HepG2 (cell line): ENCODE measurements around the gene KRTAP20-4. TPM values are rescaled to one million over a fixed set of nuclear protein-coding genes. Genes with fewer than 3 reads are reported as not detected.

Source experiments
- ATAC-seq: fragments of 200-7000 bp; cut with Tn5 transposase; 3 replicates; pipeline ENCODE4 v1.9.1; 2020; ENCODE audit warnings: mild to moderate bottlenecking, moderate library complexity
- Bru-seq: library from RNA; stranded (reverse); fragments of 400-500 nt; gene quantifications from one replicate; lab custom pipeline; 2021; lab: Mats Ljungman, UMichigan
- BruChase-seq, 2 experiments: library from RNA; stranded (reverse); fragments of 400-500 nt; gene quantifications; one replicate each; lab custom pipeline; 2021; lab: Mats Ljungman, UMichigan
- BruUV-seq: library from RNA; stranded (reverse); fragments of 400-500 nt; replicated peaks from 2 replicates; lab custom pipeline; 2021; lab: Mats Ljungman, UMichigan
- CTCF ChIA-PET: fragments of 300-600 bp; formaldehyde crosslinking; extraction: SDS; loops from one replicate; lab custom pipeline; 2021; ENCODE audit warnings: low total read pairs, inconsistent platforms, low intra/inter-chr PET ratio; lab: Yijun Ruan, JAX
- POLR2A ChIA-PET: fragments of 350-600 bp; sonication (Branson Sonifier 250); formaldehyde crosslinking; loops from one replicate; lab custom pipeline; 2020; ENCODE audit warnings: antibody characterized with exemption, inconsistent platforms; lab: Yijun Ruan, JAX
- DNase-seq: peaks from one replicate; pipeline ENCODE4 v3.0.0-alpha.2; 2015; ENCODE audit warnings: low spot score
- FAIRE-seq: peaks from 3 replicates; lab custom pipeline; 2011; peaks lifted over from hg19 to GRCh38; lab: Jason Lieb, UNC
- H2AFZ ChIP-seq: one replicate; pipeline ENCODE4 v1.6.1; 2011; ENCODE audit warnings: low read length, inconsistent platforms
- H3K27ac ChIP-seq: fragments of 300-600 bp; 3 replicates; pipeline ENCODE4 v1.8.0; 2011; ENCODE audit warnings: mixed run types, mild to moderate bottlenecking, mixed read lengths, low read length, inconsistent platforms; ENCODE audit not compliant: insufficient read depth; ENCODE audit errors: extremely low read length
- H3K27me3 ChIP-seq, 2 experiments: fragments of 200-600 bp in 1 of 2; 2 replicates in 1 of 2; 3 replicates in 1 of 2; pipeline versions ENCODE4 v1.6.0 to v1.8.0; 2011; ENCODE audit warnings: low read length in 2 of 2, mild to moderate bottlenecking in 2 of 2, moderate library complexity in 2 of 2, inconsistent platforms in 1 of 2; ENCODE audit not compliant: insufficient read depth in 2 of 2, control insufficient read depth in 1 of 2
- H3K36me3 ChIP-seq, 2 experiments: fragments of 200-600 bp in 1 of 2; replicated peaks in 1 of 2; 2 replicates in 1 of 2; 3 replicates in 1 of 2; pipeline versions ENCODE4 v1.5.1 to v1.8.0; 2011; ENCODE audit warnings: low read length in 2 of 2, inconsistent platforms in 1 of 2; ENCODE audit not compliant: insufficient read depth in 2 of 2, control insufficient read depth in 1 of 2
- H3K4me1 ChIP-seq: 2 replicates; pipeline ENCODE4 v1.5.1; 2012; ENCODE audit warnings: low read length, inconsistent platforms; ENCODE audit not compliant: insufficient read depth
- H3K4me2 ChIP-seq: 2 replicates; pipeline ENCODE4 v1.6.0; 2011; ENCODE audit warnings: low read depth, low read length, inconsistent platforms
- H3K4me3 ChIP-seq, 3 experiments: fragments of 200-600 bp in 1 of 3; sonication (generic), shearing (Covaris generic) in 1 of 3; replicated peaks in 1 of 3; 2 replicates each; pipeline ENCODE4 v1.5.1; 2011 to 2016; ENCODE audit warnings: low read length in 3 of 3, inconsistent platforms in 2 of 3, low read depth in 2 of 3, mild to moderate bottlenecking in 2 of 3, control low read depth in 1 of 3, mixed read lengths in 1 of 3; ENCODE audit not compliant: insufficient read depth in 1 of 3
- H3K79me2 ChIP-seq: one replicate; pipeline ENCODE4 v1.6.1; 2011; ENCODE audit warnings: low read length, inconsistent platforms; ENCODE audit not compliant: insufficient read depth
- H3K9ac ChIP-seq: 2 replicates; pipeline ENCODE4 v1.6.0; 2011; ENCODE audit warnings: mild to moderate bottlenecking, low read depth, low read length, inconsistent platforms; ENCODE audit not compliant: insufficient read depth
- H3K9me3 ChIP-seq: 2 replicates; pipeline ENCODE4 v1.5.1; 2012; ENCODE audit warnings: mild to moderate bottlenecking, low read length
- H4K20me1 ChIP-seq: 2 replicates; pipeline ENCODE4 v1.6.0; 2011; ENCODE audit warnings: inconsistent platforms, mild to moderate bottlenecking, low read length, moderate library complexity; ENCODE audit not compliant: insufficient read depth
- ATF1 ChIP-seq: IDR thresholded peaks from 2 replicates; pipeline ENCODE4 v1.6.1; 2016; ENCODE audit warnings: mild to moderate bottlenecking, control low read depth
- MAFK ChIP-seq, 2 experiments: IDR thresholded peaks in 1 of 2; conservative IDR thresholded peaks in 1 of 2; 2 replicates each; pipeline ENCODE4 v1.6.1; 2011; ENCODE audit warnings: improper control_type of control experiment in 2 of 2, low read length in 2 of 2
- NCOA2 ChIP-seq: sonication (generic); formaldehyde crosslinking; IDR thresholded peaks from 2 replicates; pipeline ENCODE4 v1.8.0; 2022; ENCODE audit warnings: inconsistent platforms
- PAF1 ChIP-seq: IDR thresholded peaks from 2 replicates; pipeline ENCODE4 v1.6.1; 2016; ENCODE audit warnings: missing genetic modification reagents, missing compliant biosample characterization
- PRMT3 ChIP-seq: sonication (generic); formaldehyde crosslinking; IDR thresholded peaks from 2 replicates; pipeline ENCODE4 v1.8.1; 2022; ENCODE audit warnings: low read depth, mild to moderate bottlenecking, moderate library complexity, missing genetic modification reagents, borderline replicate concordance
- ZNF256 ChIP-seq: sonication (generic); formaldehyde crosslinking; conservative IDR thresholded peaks from 2 replicates; pipeline ENCODE4 v1.4.0; 2020; ENCODE audit warnings: missing genetic modification reagents
- ZNF30 ChIP-seq: sonication (generic); formaldehyde crosslinking; IDR thresholded peaks from 2 replicates; pipeline ENCODE4 v1.5.0; 2020; ENCODE audit warnings: mild to moderate bottlenecking, missing genetic modification reagents
- ZNF383 ChIP-seq: sonication (generic); formaldehyde crosslinking; IDR thresholded peaks from 2 replicates; pipeline ENCODE4 v1.4.0; 2020; ENCODE audit warnings: missing genetic modification reagents, mild to moderate bottlenecking, borderline replicate concordance
- WGBS: methylation state at CpG from one replicate; pipeline ENCODE4 v1.1.6; 2017; ENCODE audit warnings: low lambda C conversion rate; 5-methylcytosine and 5-hydroxymethylcytosine counted together
- in situ Hi-C: cut with HindIII; loops from 2 replicates; pipeline ENCODE4 v1.10.0; 2017; ENCODE audit warnings: low pct_unique_long_range_greater_than_20kb; ENCODE audit not compliant: extremely low pct_ligation_motif_present
- intact Hi-C: fragments of 100-400 bp; cut with micrococcal nuclease; formaldehyde crosslinking; loops from one replicate; pipeline ENCODE4 v1.10.0; 2022; ENCODE audit not compliant: unreplicated experiment
- long read RNA-seq, 2 experiments: library from RNA in 1 of 2; library from polyadenylated mRNA in 1 of 2; stranded (forward) in 1 of 2; unstranded in 1 of 2; transcript quantifications; one replicate each; pipeline ENCODE4 v2.0.0, GENCODE V29; 2019 to 2022
- polyA minus RNA-seq, 3 experiments: library from RNA; depleted of rRNA, polyadenylated mRNA; stranded (reverse); fragments of >200 nt; gene quantifications; 2 replicates each; pipeline ENCODE4 v1.2.3, GENCODE V29; 2011; ENCODE audit warnings: low replicate concordance in 1 of 3
- polyA plus RNA-seq, 8 experiments: library from polyadenylated mRNA; depleted of rRNA in 3 of 8; stranded (reverse) in 7 of 8; unstranded in 1 of 8; fragments of >200 nt; fragmentation: Illumina TruSeq in 4 of 8; extraction: Trizol in 4 of 8; gene quantifications; 2 replicates each; pipeline versions ENCODE4 v1.2.1 to v1.2.3, GENCODE V29; 2011 to 2016; ENCODE audit warnings: low read depth in 4 of 8, missing spikeins in 1 of 8, mixed read lengths in 1 of 8; ENCODE audit not compliant: insufficient read depth in 1 of 8
- total RNA-seq, 5 experiments: library from RNA; depleted of rRNA; stranded (reverse); fragments of >200 nt; fragmentation: Illumina TruSeq; extraction: Trizol; gene quantifications; 2 replicates each; pipeline ENCODE4 v1.2.3, GENCODE V29; 2016; ENCODE audit warnings: low read depth in 1 of 5

KRTAP20-4 gene
- total RNA-seq (2016; rRNA removed; fragmentation: Illumina TruSeq; extraction: Trizol) (not detected in 2 replicates), polyA plus RNA-seq (2011; rRNA removed) (not detected in 2 replicates), polyA minus RNA-seq (2011; rRNA and poly(A)+ RNA removed; ENCODE audit: low replicate concordance) (not detected in 2 replicates), Bru-seq, nascent RNA (not detected), BruChase-seq, experiment 1, labeled RNA remaining after a 6-hour chase (not detected), BruChase-seq, experiment 2, labeled RNA remaining after a 2-hour chase (not detected)
- total RNA-seq (2016; cell fraction: cytosol; rRNA removed; fragmentation: Illumina TruSeq; extraction: Trizol; ENCODE audit: low read depth): not detected in 2 replicates
- total RNA-seq (2016; cell fraction: insoluble cytoplasmic fraction; rRNA removed; fragmentation: Illumina TruSeq; extraction: Trizol): not detected in 2 replicates
- total RNA-seq (2016; cell fraction: membrane; rRNA removed; fragmentation: Illumina TruSeq; extraction: Trizol): not detected in 2 replicates
- total RNA-seq (2016; cell fraction: nucleus; rRNA removed; fragmentation: Illumina TruSeq; extraction: Trizol): not detected in 2 replicates
- not detected in 2 replicates for polyA plus RNA-seq (2011; cell fraction: cytosol; rRNA removed)
- not detected in 2 replicates for polyA plus RNA-seq (2011; cell fraction: nucleus; rRNA removed)
- not detected in 2 replicates for polyA plus RNA-seq (2012)
- polyA plus RNA-seq (2016; cell fraction: cytosol; fragmentation: Illumina TruSeq; extraction: Trizol; ENCODE audit: low read depth): not detected in 2 replicates
- polyA plus RNA-seq (2016; cell fraction: insoluble cytoplasmic fraction; fragmentation: Illumina TruSeq; extraction: Trizol; ENCODE audit: low read depth): not detected in 2 replicates
- not detected in 2 replicates for polyA plus RNA-seq (2016; cell fraction: membrane; fragmentation: Illumina TruSeq; extraction: Trizol; ENCODE audit: low read depth)
- polyA plus RNA-seq (2016; cell fraction: nucleus; fragmentation: Illumina TruSeq; extraction: Trizol; ENCODE audit: insufficient read depth, low read depth): not detected in 2 replicates
- polyA minus RNA-seq (2011; cell fraction: cytosol; rRNA and poly(A)+ RNA removed): not detected in 2 replicates
- not detected in 2 replicates for polyA minus RNA-seq (2011; cell fraction: nucleus; rRNA and poly(A)+ RNA removed)
- long read RNA-seq, experiment 1: 0 reads
- long read RNA-seq, experiment 2: 0 reads

GRCh38 chr21:30620522-30620921 lies at the start of gene KRTAP20-4:
TSS of gene KRTAP20-4 (plus strand) at chr21:30620627.
- TF ChIP-seq NCOA2 (no peak), ZNF256 (CRISPR knock-in tag) (no peak)

GRCh38 chr21:30577766-30578165 lies 42.7 kb upstream of the KRTAP20-4 start:
- no peak for FAIRE-seq

More at GRCh38 chr21:30620522-30620921, at the start of gene KRTAP20-4:
- in situ Hi-C loops: no loop called here
- POLR2A ChIA-PET: no interaction called here
- DNase-seq: no peak
- CTCF ChIA-PET: no interaction called here
- Histone ChIP-seq H3K27ac (no peak within 1 kb of the TSS), H3K79me2 (no peaks in the 10 kb centered on the region), H3K36me3 (no peaks in the 10 kb centered on the region), H3K4me2 (no peak within 1 kb of the TSS), H2AFZ (no peak within 1 kb of the TSS), H3K4me1 (no peaks in the 10 kb centered on the region), H3K27me3 (no peaks in the 10 kb centered on the region), H4K20me1 (no peaks in the 10 kb centered on the region), H3K9ac (no peak within 1 kb of the TSS), H3K4me3 (no peak within 1 kb of the TSS), H3K9me3 (peaks cover 83% of the 10 kb centered on the region)
- intact Hi-C loops: no loop called here
- no TSS peak for BruUV-seq
- WGBS: 2% methylated on average over 3 of the region's 3 CpGs
- FAIRE-seq: no peak
- ATAC-seq: no peak

More at GRCh38 chr21:30577766-30578165, 42.7 kb upstream of the KRTAP20-4 start:
- H3K4me1 ChIP-seq: no peaks in the 10 kb centered on the region
- H4K20me1 ChIP-seq: no peaks in the 10 kb centered on the region
- no peak overlapping the region for H3K27ac ChIP-seq
- ATAC-seq (no peak), DNase-seq (no peak)
- TF ChIP-seq PAF1 (CRISPR knock-in tag) (no peak), ZNF383 (CRISPR knock-in tag) (no peak), PRMT3 (CRISPR knock-in tag) (no peak), MAFK (conservative IDR thresholded peaks at IDR 0.05 in 1 of 2, IDR thresholded peaks at IDR 0.05 in 1 of 2; ENCODE audit: low read length in 2 of 2) (0 out of 4 replicates have a peak, but pooled peaks of 1 of the 2 experiments have one; percentile 5), ZNF30 (CRISPR knock-in tag) (no peak), ATF1 (CRISPR knock-in tag) (no peak)
- H3K27me3 ChIP-seq: no peaks in the 10 kb centered on the region
- no peak overlapping the region for H3K4me2 ChIP-seq
- POLR2A ChIA-PET: no interaction called here
- H3K9ac ChIP-seq: no peak overlapping the region
- intact Hi-C loops (no loop called here), in situ Hi-C loops (no loop called here)
- no peak overlapping the region for H2AFZ ChIP-seq
- no peaks in the 10 kb centered on the region for H3K36me3 ChIP-seq
- CTCF ChIA-PET: no interaction called here
- H3K79me2 ChIP-seq: no peaks in the 10 kb centered on the region
- no TSS peak for BruUV-seq
- H3K9me3 ChIP-seq: peaks cover 83% of the 10 kb centered on the region
- no peak overlapping the region for H3K4me3 ChIP-seq
